ENCODE data around the gene SP6.

Gene SP6

GRCh38 chr17:47806913-47807255 is 44.1 kb downstream of the SP6 start:
- intact Hi-C loops (cut with DNase I): loop anchor here (10.0 kb wide), 1 partner anchor 112 kb away; the partner anchor contains the start of gene TBKBP1
- DNase-seq: peak in 2 of 42 donors; percentile 1 to 21

- intact Hi-C loops (cut with DNase I): loop anchor here (10.0 kb wide), 1 partner anchor 111 kb away; the partner anchor contains the start of gene TBKBP1
Observed at GRCh38 chr17:47806026-47806912, 44.7 kb downstream of the SP6 start.

GRCh38 chr17:47804461-47804860 is 46.5 kb downstream of the SP6 start:
- intact Hi-C loops (cut with DNase I): loop anchor here (10.0 kb wide), 1 partner anchor 110 kb away; the partner anchor contains the start of gene TBKBP1
- no peak for DNase-seq

More at GRCh38 chr17:47806026-47806912, 44.7 kb downstream of the SP6 start:
- peak in 2 of 42 donors; percentile 1 to 10 for DNase-seq

GRCh38 chr17:47803751-47804150 is 47.2 kb downstream of the SP6 start:
- DNase-seq: peak in 1 of 42 donors; percentile 9
- intact Hi-C loops (cut with DNase I): loop anchor here (10.0 kb wide), 1 partner anchor 109 kb away; the partner anchor contains the start of gene TBKBP1

DNA sequence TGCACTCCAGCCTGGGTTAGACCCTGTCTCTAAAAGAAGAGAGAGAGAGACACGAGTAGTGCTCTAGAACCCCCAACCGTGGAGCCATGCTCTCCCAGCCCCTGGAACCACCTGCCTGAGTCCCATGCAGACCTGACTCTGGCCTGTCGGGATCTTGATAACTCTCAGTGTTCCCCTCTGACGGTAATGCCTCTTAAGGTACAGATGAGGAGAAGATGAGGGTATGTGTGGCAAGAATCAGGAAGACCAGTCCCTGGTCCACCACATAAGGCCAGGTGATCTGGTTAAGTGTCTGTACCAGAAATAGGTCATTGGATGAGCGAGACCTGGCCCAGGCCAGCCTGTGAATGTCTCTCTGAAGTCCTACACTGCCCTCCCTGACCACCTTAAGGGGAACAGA is 47.8 kb downstream of the SP6 start:
- intact Hi-C loops (cut with DNase I): loop anchor here (10.0 kb wide), 1 partner anchor 108 kb away; the partner anchor contains the start of gene TBKBP1
- DNase-seq: peak in 2 of 42 donors; percentile 2 to 27

GRCh38 chr17:47802341-47803022 is 48.5 kb downstream of the SP6 start:
- intact Hi-C loops (cut with DNase I): loop anchor here (10.0 kb wide), 1 partner anchor 108 kb away; the partner anchor contains the start of gene TBKBP1
- DNase-seq: peak; percentile 13 to 82 (median 54)

- intact Hi-C loops (cut with DNase I): loop anchor here (10.0 kb wide), 1 partner anchor 107 kb away; the partner anchor contains the start of gene TBKBP1
- no peak for DNase-seq
Observed at GRCh38 chr17:47801906-47802305, 49.1 kb downstream of the SP6 start.

GRCh38 chr17:47801176-47801765 is 49.7 kb downstream of the SP6 start:
- intact Hi-C loops (cut with DNase I): loop anchor here (10.0 kb wide), 1 partner anchor 106 kb away; the partner anchor contains the start of gene TBKBP1

GRCh38 chr17:47800686-47801085 is 50.3 kb downstream of the SP6 start:
- intact Hi-C loops (cut with DNase I): loop anchor here (10.0 kb wide), 1 partner anchor 106 kb away; the partner anchor contains the start of gene TBKBP1
- no peak for DNase-seq

More at GRCh38 chr17:47801176-47801765, 49.7 kb downstream of the SP6 start:
- peak in 1 of 42 donors; percentile 10 for DNase-seq

DNA sequence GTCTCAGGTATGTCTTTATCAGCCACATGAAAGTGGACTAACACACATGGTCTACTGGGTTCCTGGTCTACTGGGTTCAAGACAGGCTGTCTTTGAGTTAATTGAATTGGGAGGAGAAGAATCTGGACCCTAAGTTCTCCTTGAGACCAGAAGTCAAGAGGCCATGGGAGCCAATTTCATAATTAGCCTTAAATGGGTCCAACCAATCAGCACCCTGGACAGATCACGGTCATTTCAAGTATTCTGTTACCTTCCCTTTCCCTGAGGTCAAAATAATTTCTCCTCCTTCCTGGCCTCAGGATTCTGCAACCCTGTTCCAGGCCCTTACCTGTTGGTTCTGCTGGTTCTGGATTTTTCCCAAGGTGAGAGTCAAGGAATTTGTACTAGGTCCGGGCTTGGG is 53.2 kb downstream of the SP6 start:
- no peak for DNase-seq
- intact Hi-C loops (cut with DNase I): no loop called here

Measured in head of caudate nucleus (tissue), 42 donors.